ENCODE measurements around the gene TSPAN18. TPM values are rescaled to one million over a fixed set of nuclear protein-coding genes. Genes with fewer than 3 reads are reported as not detected.

TSPAN18 gene
- total RNA-seq, 1 donor from 2014 or later: 46.4 TPM

GRCh38 chr11:44872556-44872955, 145.8 kb downstream of the TSPAN18 start:
- no peak overlapping the region for H3K27ac ChIP-seq
- H3K4me3 ChIP-seq: no peak overlapping the region
- no peaks in the 10 kb centered on the region for H3K36me3 ChIP-seq
- no peak for ATAC-seq
- DNase-seq: no peak
- H3K4me1 ChIP-seq: no peaks in the 10 kb centered on the region
- H3K9me3 ChIP-seq: no peaks in the 10 kb centered on the region
- no peak for TF ChIP-seq CTCF (IDR thresholded peaks at IDR 0.05)
- H3K27me3 ChIP-seq: no peaks in the 10 kb centered on the region
- intact Hi-C loops (cut with DNase I): no loop called here

- DNase-seq (no peak), ATAC-seq (no peak)
- Histone ChIP-seq H3K9me3 (no peaks in the 10 kb centered on the region), H3K4me3 (no peak overlapping the region), H3K36me3 (no peaks in the 10 kb centered on the region), H3K27ac (no peak overlapping the region), H3K4me1 (no peaks in the 10 kb centered on the region), H3K27me3 (peaks cover 4% of the 10 kb centered on the region)
- no peak for TF ChIP-seq CTCF (IDR thresholded peaks at IDR 0.05)
- intact Hi-C loops (cut with DNase I): no loop called here
Measured at GRCh38 chr11:44873537-44873936, 146.8 kb downstream of the TSPAN18 start.

DNA sequence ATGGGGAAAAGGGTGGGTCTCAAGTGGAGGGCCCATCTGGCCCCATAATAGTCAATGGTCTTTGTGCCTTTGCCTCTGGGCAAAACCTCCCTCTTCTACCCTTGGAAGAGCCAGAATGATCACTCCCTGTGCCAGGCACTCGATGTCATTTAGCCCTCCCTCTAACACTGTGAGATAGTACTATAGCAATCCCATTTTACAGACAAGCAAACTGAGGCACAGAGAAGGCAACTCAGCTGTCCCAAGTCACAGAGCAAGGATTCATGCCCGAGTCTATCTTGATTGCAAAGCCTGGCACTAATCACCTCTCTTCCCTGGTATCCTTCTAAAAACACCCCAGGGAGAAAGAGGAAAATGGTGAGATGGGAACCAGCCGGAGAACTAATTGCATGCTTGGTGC, 147.5 kb downstream of the TSPAN18 start:
- intact Hi-C loops (cut with DNase I): no loop called here
- no peaks in the 10 kb centered on the region for H3K4me1 ChIP-seq
- no peak overlapping the region for H3K27ac ChIP-seq
- H3K9me3 ChIP-seq: no peaks in the 10 kb centered on the region
- H3K4me3 ChIP-seq: no peak overlapping the region
- no peaks in the 10 kb centered on the region for H3K36me3 ChIP-seq
- peaks cover 4% of the 10 kb centered on the region for H3K27me3 ChIP-seq
- TF ChIP-seq CTCF (IDR thresholded peaks at IDR 0.05): no peak
- no peak for ATAC-seq
- no peak for DNase-seq

- Histone ChIP-seq H3K4me3 (no peak overlapping the region), H3K27me3 (peaks cover 4% of the 10 kb centered on the region), H3K27ac (no peak overlapping the region), H3K9me3 (no peaks in the 10 kb centered on the region), H3K4me1 (no peaks in the 10 kb centered on the region), H3K36me3 (no peaks in the 10 kb centered on the region)
- intact Hi-C loops (cut with DNase I): no loop called here
- TF ChIP-seq CTCF (IDR thresholded peaks at IDR 0.05): no peak
- DNase-seq: no peak
- ATAC-seq: no peak
Measured at GRCh38 chr11:44875037-44875436, 148.3 kb downstream of the TSPAN18 start.

GRCh38 chr11:44876194-44876723, 149.5 kb downstream of the TSPAN18 start:
- no peak for TF ChIP-seq CTCF (IDR thresholded peaks at IDR 0.05)
- H3K9me3 ChIP-seq: no peaks in the 10 kb centered on the region
- intact Hi-C loops (cut with DNase I): no loop called here
- peaks cover 4% of the 10 kb centered on the region for H3K27me3 ChIP-seq
- H3K4me3 ChIP-seq: no peak overlapping the region
- DNase-seq (no peak), ATAC-seq (no peak)
- no peaks in the 10 kb centered on the region for H3K4me1 ChIP-seq
- no peaks in the 10 kb centered on the region for H3K36me3 ChIP-seq
- H3K27ac ChIP-seq: no peak overlapping the region

GRCh38 chr11:44876906-44877305, 150.1 kb downstream of the TSPAN18 start:
- no peaks in the 10 kb centered on the region for H3K36me3 ChIP-seq
- H3K27ac ChIP-seq: no peak overlapping the region
- ATAC-seq (no peak), DNase-seq (no peak)
- intact Hi-C loops (cut with DNase I): no loop called here
- no peak for TF ChIP-seq CTCF (IDR thresholded peaks at IDR 0.05)
- H3K4me1 ChIP-seq: no peaks in the 10 kb centered on the region
- H3K9me3 ChIP-seq: no peaks in the 10 kb centered on the region
- no peak overlapping the region for H3K4me3 ChIP-seq
- H3K27me3 ChIP-seq: peaks cover 4% of the 10 kb centered on the region
